Measurements from ENCODE around the gene EPHA3.

The EPHA3 gene

GRCh38 chr3:89154416-89154815, 47.0 kb downstream of the EPHA3 start:
- no peak for DNase-seq

GRCh38 chr3:89155811-89156210, 48.4 kb downstream of the EPHA3 start:
- no peak for DNase-seq

- no peak for DNase-seq
Measured at GRCh38 chr3:89157575-89157974, 50.2 kb downstream of the EPHA3 start.

- no peak for DNase-seq
Measured at GRCh38 chr3:89159605-89160004, 52.2 kb downstream of the EPHA3 start.

GRCh38 chr3:89164774-89165173, 57.4 kb downstream of the EPHA3 start:
- no peak for DNase-seq

- DNase-seq = no peak
Measured at GRCh38 chr3:89165636-89166263, 58.3 kb downstream of the EPHA3 start.

GRCh38 chr3:89171687-89172545, 64.5 kb downstream of the EPHA3 start:
- no peak for DNase-seq

GRCh38 chr3:89173546-89173945, 66.1 kb downstream of the EPHA3 start:
- DNase-seq = no peak

- DNase-seq = no peak
Measured at GRCh38 chr3:89179355-89180001, 72.1 kb downstream of the EPHA3 start.

GRCh38 chr3:89180334-89180733, 72.9 kb downstream of the EPHA3 start:
- DNase-seq = no peak

GRCh38 chr3:89182056-89182455, 74.6 kb downstream of the EPHA3 start:
- DNase-seq = no peak

- no peak for DNase-seq
Measured at GRCh38 chr3:89184151-89184995, 77.0 kb downstream of the EPHA3 start.

GRCh38 chr3:89186456-89186855, 79.0 kb downstream of the EPHA3 start:
- DNase-seq = no peak

- no peak for DNase-seq
Measured at GRCh38 chr3:89198591-89198990, 91.2 kb downstream of the EPHA3 start.

- DNase-seq = no peak
Measured at GRCh38 chr3:89212619-89213018, 105.2 kb downstream of the EPHA3 start.

- no peak for DNase-seq
Measured at GRCh38 chr3:89216016-89216739, 108.8 kb downstream of the EPHA3 start.

GRCh38 chr3:89217148-89217685, 109.8 kb downstream of the EPHA3 start:
- no peak for DNase-seq

GRCh38 chr3:89221924-89222323, 114.5 kb downstream of the EPHA3 start:
- DNase-seq = no peak

- no peak for DNase-seq
Measured at GRCh38 chr3:89223188-89223587, 115.8 kb downstream of the EPHA3 start.

- no peak for DNase-seq
Measured at GRCh38 chr3:89227218-89227617, 119.8 kb downstream of the EPHA3 start.

- no peak for DNase-seq
Measured at GRCh38 chr3:89227634-89228033, 120.2 kb downstream of the EPHA3 start.

- no peak for DNase-seq
Measured at GRCh38 chr3:89232155-89232554, 124.7 kb downstream of the EPHA3 start.
